NOMO-1 treated with DMSO at 0.1 percent for 48 hours (cell line): ENCODE measurements around the gene UFD1.

Source experiments
- DNase-seq: peaks from one replicate; lab custom pipeline; 2025; ENCODE audit not compliant: unreplicated experiment; lab: John Stamatoyannopoulos, UW

Gene UFD1

DNA sequence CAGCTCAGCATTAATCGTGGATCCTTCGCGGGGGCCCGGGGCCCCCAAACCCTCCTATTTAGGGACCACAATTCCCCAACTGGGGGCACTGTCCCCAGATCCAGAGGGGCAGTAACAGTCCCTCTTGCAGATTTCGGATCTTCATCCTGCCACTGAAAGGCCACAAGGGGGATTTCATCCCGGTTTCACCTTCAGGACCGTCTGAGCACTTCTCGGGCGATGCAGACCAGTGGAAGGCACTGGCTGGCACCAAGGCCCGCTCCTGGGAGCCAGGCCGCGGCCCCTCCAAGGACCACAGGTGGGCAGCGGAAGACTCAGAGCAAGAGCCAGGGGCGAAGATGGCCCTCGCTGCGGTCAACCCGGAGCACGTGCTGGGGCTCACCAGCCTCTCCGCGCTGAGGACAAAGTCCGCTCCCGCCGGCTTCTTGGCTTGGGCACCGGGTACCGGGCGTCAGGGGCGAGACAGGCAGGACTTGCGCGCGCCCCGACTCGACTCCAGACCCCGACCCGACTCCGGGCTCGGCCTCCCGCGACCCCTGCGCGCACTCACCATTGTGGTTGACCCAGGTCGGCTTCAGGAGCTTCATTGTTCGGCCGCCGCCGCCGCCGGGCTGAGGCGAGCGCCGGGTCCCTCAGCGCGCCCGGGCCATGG is 48.0 kb downstream of the UFD1 start:
- no peak for DNase-seq

DNA sequence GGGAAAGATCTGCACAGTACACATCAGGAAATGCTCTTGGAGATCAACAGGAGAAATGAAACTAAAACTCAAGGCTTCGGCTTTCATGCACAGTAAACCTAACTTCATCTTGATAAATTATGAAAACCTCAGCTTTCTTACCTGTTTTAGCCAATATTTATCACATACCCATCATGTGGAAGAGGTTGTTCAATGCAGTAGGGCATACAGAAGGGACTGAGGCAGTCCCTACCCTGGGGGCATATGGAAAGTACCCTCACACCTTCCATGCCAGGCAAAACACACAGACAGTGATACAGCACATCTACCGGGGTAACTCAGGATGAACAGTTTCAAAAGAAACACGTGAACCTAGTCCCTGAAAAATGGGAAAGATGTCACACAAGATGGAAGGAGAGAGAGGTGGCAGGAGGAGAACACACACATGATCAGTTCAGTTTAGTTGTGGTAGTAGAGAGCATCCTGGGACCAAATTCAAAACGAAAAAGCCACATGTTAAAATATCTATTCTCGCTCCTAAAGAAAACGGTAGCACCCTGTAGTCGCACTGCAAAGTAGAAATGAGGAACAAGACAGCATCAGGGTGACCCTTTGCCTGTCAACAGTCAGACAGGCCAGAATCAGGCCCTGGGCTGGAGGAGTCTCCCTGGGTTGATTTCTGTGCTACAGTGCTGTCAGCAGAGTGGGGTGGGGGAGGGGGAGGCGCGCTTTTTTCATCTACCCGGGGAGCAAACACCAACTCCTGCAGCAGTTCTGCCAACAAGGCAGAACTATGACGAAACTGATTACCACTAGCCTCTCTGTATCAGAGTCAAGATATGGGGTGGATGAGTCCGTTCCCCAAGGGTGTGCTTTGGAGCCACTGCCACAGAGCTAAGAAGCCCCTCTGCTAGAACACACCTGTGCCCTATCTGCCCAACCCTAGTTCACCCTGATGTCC is 48.8 kb downstream of the UFD1 start:
- peak; percentile 60 for DNase-seq

GRCh38 chr22:19424186-19424500 is 54.9 kb downstream of the UFD1 start:
- no peak for DNase-seq

DNA sequence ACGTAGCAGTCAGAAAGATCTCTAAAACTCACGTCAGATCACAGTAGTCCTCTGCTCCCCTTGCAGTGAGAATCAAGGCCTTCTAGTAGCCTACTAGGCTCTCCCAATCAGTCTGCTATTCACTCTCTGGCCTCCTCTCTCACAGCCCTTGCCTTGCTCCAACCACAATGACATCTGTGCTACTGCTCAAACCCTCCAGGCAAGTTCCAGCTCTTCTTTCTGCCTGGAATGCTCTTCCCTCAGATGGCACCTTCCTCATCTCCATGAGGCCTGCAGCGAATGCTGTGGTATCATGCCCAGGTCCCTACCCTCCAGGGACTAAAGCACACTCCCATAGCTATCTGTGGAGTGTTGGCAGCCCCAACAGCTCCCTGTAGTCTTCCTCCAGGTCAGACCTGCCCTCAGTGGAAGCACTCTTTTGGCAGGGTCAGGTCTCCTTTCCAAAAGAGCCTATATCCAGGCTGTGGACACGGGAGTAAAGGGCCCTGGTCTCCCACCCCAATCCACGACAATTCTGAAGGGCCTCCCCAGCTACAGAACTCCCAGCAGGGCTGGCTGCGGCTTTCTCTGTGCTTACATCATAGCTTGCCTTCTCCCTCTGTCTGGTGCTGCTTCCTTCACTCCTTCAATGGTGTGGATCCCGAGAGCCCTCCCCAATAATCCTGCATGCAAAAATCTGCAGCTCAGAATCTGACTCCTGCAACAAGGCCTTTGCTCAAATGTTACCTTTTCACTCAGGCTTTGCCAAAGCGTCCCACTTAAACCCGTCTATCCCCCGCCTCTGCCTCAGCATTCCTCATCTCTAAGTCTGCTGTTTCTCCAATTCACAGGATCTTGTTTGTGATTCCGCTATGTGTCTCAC is 56.3 kb downstream of the UFD1 start:
- DNase-seq, result no peak

GRCh38 chr22:19420321-19420720 is 58.7 kb downstream of the UFD1 start:
- no peak for DNase-seq

- peak; percentile 22 for DNase-seq
These were observed 59.4 kb downstream of the UFD1 start for GRCh38 chr22:19419464-19420178.

- peak; percentile 70 for DNase-seq
These were observed 59.9 kb downstream of the UFD1 start for GRCh38 chr22:19419086-19419463.

- DNase-seq, result no peak
These were observed 66.1 kb downstream of the UFD1 start for GRCh38 chr22:19412923-19413322.

DNA sequence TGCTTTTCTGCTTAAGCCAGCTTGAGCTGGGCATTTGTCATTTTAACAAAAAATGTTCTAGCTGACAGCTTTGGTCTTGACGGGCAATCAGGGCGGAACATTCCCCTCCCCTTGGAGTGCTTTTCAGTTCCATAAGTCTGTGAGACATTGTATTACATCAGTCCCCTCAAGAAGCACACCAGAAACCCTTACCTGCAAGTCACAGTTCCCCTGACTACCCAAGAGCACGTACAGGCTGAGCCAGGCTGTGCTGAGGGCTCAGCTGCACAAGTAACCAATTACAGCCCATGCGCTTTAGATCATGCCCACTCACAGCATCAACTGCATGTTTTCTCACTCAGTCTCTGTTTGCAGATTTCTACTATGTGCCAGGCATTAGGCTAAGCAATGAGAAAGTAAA is 66.5 kb downstream of the UFD1 start:
- DNase-seq, result no peak

- no peak for DNase-seq
These were observed 67.3 kb downstream of the UFD1 start for GRCh38 chr22:19411690-19412045.

DNA sequence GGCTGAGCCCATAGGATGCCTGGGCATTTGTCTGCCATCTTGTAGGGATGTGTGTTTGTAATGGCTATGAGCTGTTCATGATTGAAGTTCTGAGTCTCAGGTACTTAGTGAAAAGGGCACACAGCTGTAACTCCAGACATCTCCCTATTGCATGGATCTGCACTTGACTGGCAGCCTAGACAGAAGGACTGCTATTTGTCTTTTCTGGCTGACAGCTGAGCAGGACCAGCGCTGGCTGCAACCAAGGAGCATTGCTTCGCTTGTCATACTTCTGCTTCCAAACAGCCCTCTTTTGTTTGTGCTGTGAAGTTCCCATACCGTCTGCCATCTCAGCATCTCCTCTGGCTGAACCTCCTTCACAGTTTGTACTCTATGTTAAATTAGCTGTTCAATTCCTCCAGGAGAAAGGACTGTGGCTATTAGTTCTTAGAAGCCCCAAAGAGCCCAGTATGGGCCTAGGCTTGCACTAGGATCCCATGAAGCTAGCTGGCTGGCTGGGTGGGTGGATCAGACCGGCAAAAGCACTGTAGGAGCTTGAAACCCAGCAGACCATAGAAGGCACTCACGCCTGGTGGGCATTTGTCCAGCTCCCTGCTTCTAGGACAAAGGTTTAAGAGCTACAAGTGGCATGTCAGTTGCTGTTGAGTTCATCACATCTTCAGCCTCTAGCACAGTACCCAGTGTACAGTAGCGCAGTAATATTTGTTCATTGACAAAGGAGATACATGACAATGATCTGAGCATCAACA is 67.9 kb downstream of the UFD1 start:
- DNase-seq, result no peak

- no peak for DNase-seq
These were observed 71.1 kb downstream of the UFD1 start for GRCh38 chr22:19407649-19408606.

GRCh38 chr22:19406846-19407245 is 72.1 kb downstream of the UFD1 start:
- DNase-seq, result no peak

DNA sequence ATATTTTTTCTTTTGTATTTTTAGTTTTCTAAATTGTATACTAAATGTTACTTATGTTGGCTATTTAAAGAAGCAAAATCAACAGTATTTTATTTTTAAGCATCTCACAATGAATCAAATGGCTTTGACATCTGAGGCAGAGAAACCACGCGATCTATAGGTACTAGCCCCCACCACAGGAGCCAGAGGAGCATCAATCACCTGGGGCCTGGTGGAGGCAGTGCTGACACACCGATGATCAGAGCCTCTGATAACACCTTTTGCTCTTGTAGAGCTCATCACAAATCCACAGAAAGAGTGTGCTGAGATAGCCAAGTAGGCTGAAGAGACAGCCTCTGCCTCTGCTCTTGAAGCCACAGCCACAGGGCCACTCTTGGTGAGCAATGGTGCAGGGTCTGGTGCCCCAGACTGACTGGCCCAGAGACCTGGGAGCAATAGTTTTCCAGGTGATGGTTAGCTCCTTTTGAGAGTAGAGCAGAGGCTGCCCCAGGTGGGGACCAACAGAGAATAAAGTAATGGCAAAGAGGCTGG is 72.6 kb downstream of the UFD1 start:
- DNase-seq, result no peak

- DNase-seq, result no peak
These were observed 73.3 kb downstream of the UFD1 start for GRCh38 chr22:19405652-19406051.

DNA sequence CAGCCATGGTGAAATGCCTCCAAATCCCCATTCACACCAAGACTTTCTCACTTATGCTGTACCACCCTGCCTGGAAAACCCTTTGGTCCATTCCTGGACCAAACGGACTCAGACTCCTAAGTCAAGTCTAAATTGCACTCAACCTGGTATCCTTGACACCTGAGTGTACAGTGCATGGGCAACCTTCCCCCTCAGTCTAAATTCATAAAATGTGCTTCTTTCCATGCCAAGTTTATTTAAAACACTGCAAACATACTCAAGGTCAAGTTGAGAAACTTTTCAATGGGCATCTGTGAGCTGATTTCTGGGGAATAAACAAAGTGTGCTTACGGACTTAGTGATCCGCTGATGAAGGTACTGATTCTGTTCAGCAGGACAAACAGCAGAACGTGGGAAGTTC is 73.9 kb downstream of the UFD1 start:
- DNase-seq, result no peak

DNA sequence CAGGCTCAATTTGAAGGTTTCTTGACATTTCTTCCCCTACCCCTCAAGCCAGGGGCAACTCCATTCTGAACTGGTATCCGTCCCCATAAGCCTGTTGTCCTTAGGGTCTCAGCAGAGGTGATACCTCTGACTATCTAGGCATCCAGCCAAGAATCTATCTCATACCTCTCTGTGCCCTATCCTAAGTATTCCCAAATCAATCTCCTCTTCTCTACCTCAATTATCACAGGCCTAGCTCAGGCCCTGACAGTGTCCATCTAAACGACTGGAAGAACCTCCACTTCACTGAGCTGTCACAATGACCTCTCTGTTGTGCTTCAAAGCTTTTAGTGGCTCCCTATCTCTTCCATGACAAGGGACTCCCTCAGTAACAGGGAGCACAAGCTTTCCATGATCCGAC is 74.3 kb downstream of the UFD1 start:
- no peak for DNase-seq

- no peak for DNase-seq
These were observed 76.3 kb downstream of the UFD1 start for GRCh38 chr22:19402642-19403191.

DNA sequence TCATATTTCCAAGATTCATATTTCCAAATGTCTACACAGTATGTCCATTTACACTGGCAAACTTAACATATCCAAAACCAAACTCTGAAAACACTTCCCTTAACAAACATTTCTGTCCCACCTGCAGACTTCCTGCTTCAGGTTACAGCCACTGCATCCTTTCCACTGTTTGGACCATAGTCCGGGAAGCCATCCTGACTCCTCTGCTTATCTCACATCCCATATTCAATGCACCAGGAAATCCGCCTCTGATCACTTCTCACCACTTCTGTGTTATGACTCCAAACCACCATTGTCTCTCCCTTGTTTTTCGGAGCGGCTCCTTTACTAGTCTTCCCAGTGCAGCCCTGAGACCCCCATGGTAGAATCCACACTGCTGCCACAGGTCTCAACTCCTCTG is 77.5 kb downstream of the UFD1 start:
- DNase-seq, result no peak
